WTC11 (cell line): ENCODE measurements around the gene UBASH3A. TPM values are rescaled to one million over a fixed set of nuclear protein-coding genes. Genes with fewer than 3 reads are reported as not detected.

Experiments used
- ATAC-seq: fragments of 200-7000 bp; cut with Tn5 transposase; 2 replicates; pipeline ENCODE4 v1.10.0; 2021; ENCODE audit warnings: mild to moderate bottlenecking, moderate library complexity
- CTCF ChIA-PET: fragments of 300-600 bp; sonication (Branson Sonifier 250); formaldehyde crosslinking; loops from one replicate; lab custom pipeline; 2021; ENCODE audit warnings: antibody characterized with exemption; lab: Charles Lee
- POLR2A ChIA-PET: fragments of 350-600 bp; sonication (Branson Sonifier 250); formaldehyde crosslinking; loops from one replicate; lab custom pipeline; 2021; ENCODE audit warnings: antibody characterized with exemption; lab: Charles Lee
- DNase-seq: peaks from one replicate; pipeline ENCODE4 v3.0.0; 2021; ENCODE audit warnings: low spot score
- H3K27ac Mint-ChIP-seq: 2 replicates; pipeline ENCODE4 v1.8.0; 2021; ENCODE audit warnings: mixed read lengths
- H3K27me3 Mint-ChIP-seq: 2 replicates; pipeline ENCODE4 v1.8.0; 2021; ENCODE audit warnings: low read depth, mild to moderate bottlenecking, moderate library complexity, mixed read lengths
- H3K36me3 Mint-ChIP-seq: 2 replicates; pipeline ENCODE4 v1.8.0; 2021; ENCODE audit warnings: mixed read lengths
- H3K4me1 Mint-ChIP-seq: 2 replicates; pipeline ENCODE4 v1.8.0; 2022; ENCODE audit warnings: mixed read lengths
- H3K4me3 Mint-ChIP-seq: 2 replicates; pipeline ENCODE4 v1.8.0; 2021; ENCODE audit warnings: mild to moderate bottlenecking, moderate library complexity, mixed read lengths
- H3K9me3 Mint-ChIP-seq: 2 replicates; pipeline ENCODE4 v1.8.0; 2021; ENCODE audit warnings: mixed read lengths
- CREB1 ChIP-seq: sonication (generic); formaldehyde crosslinking; IDR thresholded peaks from 2 replicates; pipeline ENCODE4 v1.8.0; 2023; ENCODE audit warnings: mild to moderate bottlenecking, missing genetic modification reagents
- EMX1 ChIP-seq: fragments of 250-450 bp; sonication (Bioruptor Pico); IDR thresholded peaks from 2 replicates; pipeline ENCODE4 v1.8.0; 2021; ENCODE audit warnings: mild to moderate bottlenecking
- FOXK1 ChIP-seq: sonication (generic); formaldehyde crosslinking; IDR thresholded peaks from 2 replicates; pipeline ENCODE4 v1.8.0; 2022; ENCODE audit warnings: mild to moderate bottlenecking, moderate library complexity, missing genetic modification reagents
- GRHL2 ChIP-seq: fragments of 250-450 bp; sonication (Bioruptor Pico); IDR thresholded peaks from 2 replicates; pipeline ENCODE4 v1.8.0; 2022; ENCODE audit warnings: mild to moderate bottlenecking, moderate library complexity; ENCODE audit not compliant: insufficient replicate concordance, severe bottlenecking
- KAT7 ChIP-seq: sonication (generic); formaldehyde crosslinking; IDR thresholded peaks from 2 replicates; pipeline ENCODE4 v1.8.1; 2023; ENCODE audit warnings: missing genetic modification reagents, mild to moderate bottlenecking, borderline replicate concordance
- SP1 ChIP-seq: sonication (generic); formaldehyde crosslinking; conservative IDR thresholded peaks from 2 replicates; pipeline ENCODE4 v1.8.1; 2022; ENCODE audit warnings: missing genetic modification reagents
- ZNF219 ChIP-seq: sonication (generic); formaldehyde crosslinking; IDR thresholded peaks from 2 replicates; pipeline ENCODE4 v1.8.0; 2023; ENCODE audit warnings: missing genetic modification reagents, mild to moderate bottlenecking, borderline replicate concordance
- ZNF396 ChIP-seq: fragments of 250-450 bp; sonication (Bioruptor Pico); IDR thresholded peaks from 2 replicates; pipeline ENCODE4 v1.8.0; 2021; ENCODE audit warnings: mild to moderate bottlenecking, moderate library complexity, borderline replicate concordance
- total RNA-seq: library from RNA; stranded (reverse); gene quantifications from 3 replicates; pipeline ENCODE4 v1.2.3, GENCODE V29; 2021
- TF ChIP-seq, protein P1 (sequence below): sonication (generic); formaldehyde crosslinking; IDR thresholded peaks from 2 replicates; pipeline ENCODE4 v1.8.0; 2022; ENCODE audit warnings: mild to moderate bottlenecking, missing genetic modification reagents
- TF ChIP-seq, protein P2 (sequence below): sonication (generic); formaldehyde crosslinking; IDR thresholded peaks from 2 replicates; pipeline ENCODE4 v1.8.0; 2023; ENCODE audit warnings: mild to moderate bottlenecking, missing genetic modification reagents
- TF ChIP-seq, protein P3 (sequence below): sonication (generic); formaldehyde crosslinking; IDR thresholded peaks from 2 replicates; pipeline ENCODE4 v1.8.1; 2022; ENCODE audit warnings: low read depth, missing genetic modification reagents, borderline replicate concordance
- TF ChIP-seq, protein P4 (sequence below): sonication (generic); formaldehyde crosslinking; IDR thresholded peaks from 2 replicates; pipeline ENCODE4 v1.8.0; 2022; ENCODE audit warnings: missing genetic modification reagents
- TF ChIP-seq, protein P5 (sequence below): fragments of 250-450 bp; sonication (Bioruptor Pico); IDR thresholded peaks from 2 replicates; pipeline ENCODE4 v1.9.0; 2021; ENCODE audit warnings: mild to moderate bottlenecking, borderline replicate concordance
- TF ChIP-seq, protein P6 (sequence below): fragments of 250-450 bp; sonication (Bioruptor Pico); IDR thresholded peaks from 2 replicates; pipeline ENCODE4 v1.8.0; 2021; ENCODE audit warnings: mild to moderate bottlenecking

Gene UBASH3A
- total RNA-seq, 1 experiment from 2014 or later = not detected

DNA sequence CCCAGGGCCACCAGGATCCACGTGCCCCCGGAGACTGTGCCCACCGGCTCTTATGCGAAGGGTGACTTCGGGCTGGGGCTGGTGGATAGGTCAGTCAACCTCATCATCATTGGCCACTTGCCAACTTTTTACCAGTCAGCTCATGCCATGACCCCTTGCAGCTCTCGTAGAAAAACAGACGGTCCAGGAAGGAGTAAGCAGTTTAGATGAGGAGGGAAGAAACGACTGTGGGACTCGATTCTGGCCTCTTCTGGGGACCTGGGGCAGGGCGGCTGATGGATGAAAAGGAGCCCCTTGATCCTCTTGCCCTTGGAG, 41.0 kb downstream of the UBASH3A start (continued):
- TF ChIP-seq, protein P1, sequence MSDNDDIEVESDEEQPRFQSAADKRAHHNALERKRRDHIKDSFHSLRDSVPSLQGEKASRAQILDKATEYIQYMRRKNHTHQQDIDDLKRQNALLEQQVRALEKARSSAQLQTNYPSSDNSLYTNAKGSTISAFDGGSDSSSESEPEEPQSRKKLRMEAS = no peak
- TF ChIP-seq, protein P2, sequence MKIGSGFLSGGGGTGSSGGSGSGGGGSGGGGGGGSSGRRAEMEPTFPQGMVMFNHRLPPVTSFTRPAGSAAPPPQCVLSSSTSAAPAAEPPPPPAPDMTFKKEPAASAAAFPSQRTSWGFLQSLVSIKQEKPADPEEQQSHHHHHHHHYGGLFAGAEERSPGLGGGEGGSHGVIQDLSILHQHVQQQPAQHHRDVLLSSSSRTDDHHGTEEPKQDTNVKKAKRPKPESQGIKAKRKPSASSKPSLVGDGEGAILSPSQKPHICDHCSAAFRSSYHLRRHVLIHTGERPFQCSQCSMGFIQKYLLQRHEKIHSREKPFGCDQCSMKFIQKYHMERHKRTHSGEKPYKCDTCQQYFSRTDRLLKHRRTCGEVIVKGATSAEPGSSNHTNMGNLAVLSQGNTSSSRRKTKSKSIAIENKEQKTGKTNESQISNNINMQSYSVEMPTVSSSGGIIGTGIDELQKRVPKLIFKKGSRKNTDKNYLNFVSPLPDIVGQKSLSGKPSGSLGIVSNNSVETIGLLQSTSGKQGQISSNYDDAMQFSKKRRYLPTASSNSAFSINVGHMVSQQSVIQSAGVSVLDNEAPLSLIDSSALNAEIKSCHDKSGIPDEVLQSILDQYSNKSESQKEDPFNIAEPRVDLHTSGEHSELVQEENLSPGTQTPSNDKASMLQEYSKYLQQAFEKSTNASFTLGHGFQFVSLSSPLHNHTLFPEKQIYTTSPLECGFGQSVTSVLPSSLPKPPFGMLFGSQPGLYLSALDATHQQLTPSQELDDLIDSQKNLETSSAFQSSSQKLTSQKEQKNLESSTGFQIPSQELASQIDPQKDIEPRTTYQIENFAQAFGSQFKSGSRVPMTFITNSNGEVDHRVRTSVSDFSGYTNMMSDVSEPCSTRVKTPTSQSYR (CRISPR knock-in tag) = no peak
- TF ChIP-seq, protein P3, sequence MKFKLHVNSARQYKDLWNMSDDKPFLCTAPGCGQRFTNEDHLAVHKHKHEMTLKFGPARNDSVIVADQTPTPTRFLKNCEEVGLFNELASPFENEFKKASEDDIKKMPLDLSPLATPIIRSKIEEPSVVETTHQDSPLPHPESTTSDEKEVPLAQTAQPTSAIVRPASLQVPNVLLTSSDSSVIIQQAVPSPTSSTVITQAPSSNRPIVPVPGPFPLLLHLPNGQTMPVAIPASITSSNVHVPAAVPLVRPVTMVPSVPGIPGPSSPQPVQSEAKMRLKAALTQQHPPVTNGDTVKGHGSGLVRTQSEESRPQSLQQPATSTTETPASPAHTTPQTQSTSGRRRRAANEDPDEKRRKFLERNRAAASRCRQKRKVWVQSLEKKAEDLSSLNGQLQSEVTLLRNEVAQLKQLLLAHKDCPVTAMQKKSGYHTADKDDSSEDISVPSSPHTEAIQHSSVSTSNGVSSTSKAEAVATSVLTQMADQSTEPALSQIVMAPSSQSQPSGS (CRISPR knock-in tag) = no peak
- TF ChIP-seq, protein P4, sequence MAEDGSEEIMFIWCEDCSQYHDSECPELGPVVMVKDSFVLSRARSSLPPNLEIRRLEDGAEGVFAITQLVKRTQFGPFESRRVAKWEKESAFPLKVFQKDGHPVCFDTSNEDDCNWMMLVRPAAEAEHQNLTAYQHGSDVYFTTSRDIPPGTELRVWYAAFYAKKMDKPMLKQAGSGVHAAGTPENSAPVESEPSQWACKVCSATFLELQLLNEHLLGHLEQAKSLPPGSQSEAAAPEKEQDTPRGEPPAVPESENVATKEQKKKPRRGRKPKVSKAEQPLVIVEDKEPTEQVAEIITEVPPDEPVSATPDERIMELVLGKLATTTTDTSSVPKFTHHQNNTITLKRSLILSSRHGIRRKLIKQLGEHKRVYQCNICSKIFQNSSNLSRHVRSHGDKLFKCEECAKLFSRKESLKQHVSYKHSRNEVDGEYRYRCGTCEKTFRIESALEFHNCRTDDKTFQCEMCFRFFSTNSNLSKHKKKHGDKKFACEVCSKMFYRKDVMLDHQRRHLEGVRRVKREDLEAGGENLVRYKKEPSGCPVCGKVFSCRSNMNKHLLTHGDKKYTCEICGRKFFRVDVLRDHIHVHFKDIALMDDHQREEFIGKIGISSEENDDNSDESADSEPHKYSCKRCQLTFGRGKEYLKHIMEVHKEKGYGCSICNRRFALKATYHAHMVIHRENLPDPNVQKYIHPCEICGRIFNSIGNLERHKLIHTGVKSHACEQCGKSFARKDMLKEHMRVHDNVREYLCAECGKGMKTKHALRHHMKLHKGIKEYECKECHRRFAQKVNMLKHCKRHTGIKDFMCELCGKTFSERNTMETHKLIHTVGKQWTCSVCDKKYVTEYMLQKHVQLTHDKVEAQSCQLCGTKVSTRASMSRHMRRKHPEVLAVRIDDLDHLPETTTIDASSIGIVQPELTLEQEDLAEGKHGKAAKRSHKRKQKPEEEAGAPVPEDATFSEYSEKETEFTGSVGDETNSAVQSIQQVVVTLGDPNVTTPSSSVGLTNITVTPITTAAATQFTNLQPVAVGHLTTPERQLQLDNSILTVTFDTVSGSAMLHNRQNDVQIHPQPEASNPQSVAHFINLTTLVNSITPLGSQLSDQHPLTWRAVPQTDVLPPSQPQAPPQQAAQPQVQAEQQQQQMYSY = no peak
- no peak for TF ChIP-seq KAT7 (CRISPR knock-in tag)
- TF ChIP-seq, protein P5, sequence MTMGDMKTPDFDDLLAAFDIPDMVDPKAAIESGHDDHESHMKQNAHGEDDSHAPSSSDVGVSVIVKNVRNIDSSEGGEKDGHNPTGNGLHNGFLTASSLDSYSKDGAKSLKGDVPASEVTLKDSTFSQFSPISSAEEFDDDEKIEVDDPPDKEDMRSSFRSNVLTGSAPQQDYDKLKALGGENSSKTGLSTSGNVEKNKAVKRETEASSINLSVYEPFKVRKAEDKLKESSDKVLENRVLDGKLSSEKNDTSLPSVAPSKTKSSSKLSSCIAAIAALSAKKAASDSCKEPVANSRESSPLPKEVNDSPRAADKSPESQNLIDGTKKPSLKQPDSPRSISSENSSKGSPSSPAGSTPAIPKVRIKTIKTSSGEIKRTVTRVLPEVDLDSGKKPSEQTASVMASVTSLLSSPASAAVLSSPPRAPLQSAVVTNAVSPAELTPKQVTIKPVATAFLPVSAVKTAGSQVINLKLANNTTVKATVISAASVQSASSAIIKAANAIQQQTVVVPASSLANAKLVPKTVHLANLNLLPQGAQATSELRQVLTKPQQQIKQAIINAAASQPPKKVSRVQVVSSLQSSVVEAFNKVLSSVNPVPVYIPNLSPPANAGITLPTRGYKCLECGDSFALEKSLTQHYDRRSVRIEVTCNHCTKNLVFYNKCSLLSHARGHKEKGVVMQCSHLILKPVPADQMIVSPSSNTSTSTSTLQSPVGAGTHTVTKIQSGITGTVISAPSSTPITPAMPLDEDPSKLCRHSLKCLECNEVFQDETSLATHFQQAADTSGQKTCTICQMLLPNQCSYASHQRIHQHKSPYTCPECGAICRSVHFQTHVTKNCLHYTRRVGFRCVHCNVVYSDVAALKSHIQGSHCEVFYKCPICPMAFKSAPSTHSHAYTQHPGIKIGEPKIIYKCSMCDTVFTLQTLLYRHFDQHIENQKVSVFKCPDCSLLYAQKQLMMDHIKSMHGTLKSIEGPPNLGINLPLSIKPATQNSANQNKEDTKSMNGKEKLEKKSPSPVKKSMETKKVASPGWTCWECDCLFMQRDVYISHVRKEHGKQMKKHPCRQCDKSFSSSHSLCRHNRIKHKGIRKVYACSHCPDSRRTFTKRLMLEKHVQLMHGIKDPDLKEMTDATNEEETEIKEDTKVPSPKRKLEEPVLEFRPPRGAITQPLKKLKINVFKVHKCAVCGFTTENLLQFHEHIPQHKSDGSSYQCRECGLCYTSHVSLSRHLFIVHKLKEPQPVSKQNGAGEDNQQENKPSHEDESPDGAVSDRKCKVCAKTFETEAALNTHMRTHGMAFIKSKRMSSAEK (CRISPR knock-in tag) = no peak
- no peak for TF ChIP-seq SP1 (CRISPR knock-in tag)
- TF ChIP-seq GRHL2 (CRISPR knock-in tag) = no peak
- TF ChIP-seq, protein P6, sequence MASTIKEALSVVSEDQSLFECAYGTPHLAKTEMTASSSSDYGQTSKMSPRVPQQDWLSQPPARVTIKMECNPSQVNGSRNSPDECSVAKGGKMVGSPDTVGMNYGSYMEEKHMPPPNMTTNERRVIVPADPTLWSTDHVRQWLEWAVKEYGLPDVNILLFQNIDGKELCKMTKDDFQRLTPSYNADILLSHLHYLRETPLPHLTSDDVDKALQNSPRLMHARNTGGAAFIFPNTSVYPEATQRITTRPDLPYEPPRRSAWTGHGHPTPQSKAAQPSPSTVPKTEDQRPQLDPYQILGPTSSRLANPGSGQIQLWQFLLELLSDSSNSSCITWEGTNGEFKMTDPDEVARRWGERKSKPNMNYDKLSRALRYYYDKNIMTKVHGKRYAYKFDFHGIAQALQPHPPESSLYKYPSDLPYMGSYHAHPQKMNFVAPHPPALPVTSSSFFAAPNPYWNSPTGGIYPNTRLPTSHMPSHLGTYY = no peak
- TF ChIP-seq ZNF396 (CRISPR knock-in tag) = no peak
- TF ChIP-seq FOXK1 (CRISPR knock-in tag) = no peak
- TF ChIP-seq, all 79 proteins: peak for 0

DNA sequence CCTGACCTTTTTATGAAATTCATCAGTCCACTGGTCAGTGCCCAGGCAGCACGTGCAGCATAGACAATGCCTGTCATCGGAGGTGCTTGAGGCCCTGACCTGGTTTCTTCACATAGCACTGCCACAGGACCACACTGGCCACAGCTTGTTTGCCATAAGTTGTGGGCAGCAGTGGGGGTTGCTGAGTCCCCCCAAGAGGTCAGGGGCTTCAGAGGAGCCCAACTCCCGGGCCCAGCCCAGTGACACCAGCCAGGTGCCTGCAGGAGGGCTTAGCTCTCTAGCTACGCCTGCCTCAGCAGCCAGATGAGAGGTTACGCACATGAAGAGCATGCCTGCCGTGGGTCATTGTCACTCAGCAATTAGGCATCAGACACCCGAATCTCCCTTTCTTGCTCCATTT, 41.6 kb downstream of the UBASH3A start:
- CTCF ChIA-PET = interaction anchor here (3.0 kb wide), 1 partner anchor 64 kb away, joined by 9 read pairs; no protein-coding TSS in a partner anchor
- Mint-ChIP-seq H3K4me3 (no peak overlapping the region), H3K4me1 (peaks cover 6% of the 10 kb centered on the region), H3K36me3 (no peaks in the 10 kb centered on the region), H3K27ac (no peak overlapping the region), H3K9me3 (no peaks in the 10 kb centered on the region), H3K27me3 (no peaks in the 10 kb centered on the region; the same call in 1 of the 2 replicates)
- POLR2A ChIA-PET = no interaction called here
- DNase-seq = no peak
- no peak for ATAC-seq
- TF ChIP-seq CREB1 = no peak
- TF ChIP-seq EMX1 (CRISPR knock-in tag) = no peak
- no peak for TF ChIP-seq ZNF219 (CRISPR knock-in tag)
- TF ChIP-seq, protein P2 (CRISPR knock-in tag) = no peak
- TF ChIP-seq, protein P5 (CRISPR knock-in tag) = no peak
